SU-DHL-6 (cell line): Measurements from ENCODE around the gene MYT1.
"Not testable (repeated sequence)": the region's sequence is repeated elsewhere in the genome, so short reads cannot be mapped to it uniquely, and the experiment has no call there.

Experiments used
- H2AFZ ChIP-seq: fragments of 200-600 bp; sonication (generic); 2 replicates; pipeline ENCODE4 v1.6.1; 2014; ENCODE audit warnings: low read depth, mild to moderate bottlenecking, moderate library complexity, mixed read lengths, antibody characterized with exemption, low read length; ENCODE audit not compliant: severe bottlenecking
- H3F3A ChIP-seq: fragments of 200-600 bp; shearing (Covaris generic); 2 replicates; pipeline ENCODE4 v1.6.0; 2016; ENCODE audit warnings: antibody characterized with exemption, mild to moderate bottlenecking; ENCODE audit not compliant: insufficient read depth
- H3K27ac ChIP-seq: fragments of 200-600 bp; sonication (generic); 2 replicates; pipeline ENCODE4 v1.5.1; 2016; ENCODE audit warnings: low read depth, mild to moderate bottlenecking, low read length, moderate library complexity, mixed read lengths
- H3K27me3 ChIP-seq: fragments of 200-600 bp; sonication (generic), shearing (Covaris generic); 2 replicates; pipeline ENCODE4 v1.6.0; 2014; ENCODE audit warnings: mild to moderate bottlenecking, low read length
- H3K36me3 ChIP-seq: fragments of 200-600 bp; sonication (generic); 2 replicates; pipeline ENCODE4 v1.6.1; 2014; ENCODE audit warnings: mild to moderate bottlenecking, low read length, mixed read lengths
- H3K4me2 ChIP-seq: fragments of 300-600, 200-600 bp; shearing (Covaris generic), sonication (generic); 2 replicates; pipeline ENCODE4 v1.6.0; 2014; ENCODE audit warnings: low read length, low read depth, mild to moderate bottlenecking; ENCODE audit not compliant: poor library complexity, severe bottlenecking
- H3K4me3 ChIP-seq: fragments of 200-600 bp; sonication (generic); 2 replicates; pipeline ENCODE4 v1.5.1; 2014; ENCODE audit warnings: antibody characterized with exemption, low read length, mild to moderate bottlenecking, mixed read lengths; ENCODE audit not compliant: insufficient read depth, poor library complexity, severe bottlenecking
- H3K79me2 ChIP-seq: fragments of 200-600 bp; sonication (generic); 2 replicates; pipeline ENCODE4 v1.6.1; 2014; ENCODE audit warnings: mild to moderate bottlenecking, low read length, moderate library complexity; ENCODE audit not compliant: insufficient read depth
- H3K9ac ChIP-seq: fragments of 200-600 bp; sonication (generic); 2 replicates; pipeline ENCODE4 v1.7.0; 2014; ENCODE audit warnings: mild to moderate bottlenecking, low read length
- H3K9me2 ChIP-seq: fragments of 200-600 bp; sonication (generic); replicated peaks from 2 replicates; pipeline ENCODE4 v1.6.1; 2014; ENCODE audit warnings: low read length; ENCODE audit not compliant: insufficient read depth
- H3K9me3 ChIP-seq: fragments of 200-600 bp; sonication (generic); 2 replicates; pipeline ENCODE4 v1.6.1; 2014; ENCODE audit warnings: low read length, mixed read lengths; ENCODE audit not compliant: insufficient read depth
- H4K20me1 ChIP-seq: fragments of 200-600 bp; sonication (generic); 2 replicates; pipeline ENCODE4 v1.6.1; 2014; ENCODE audit warnings: low read depth, mild to moderate bottlenecking, antibody characterized with exemption, low read length, moderate library complexity, mixed read lengths
- EZH2phosphoT487 ChIP-seq: fragments of 200-600 bp; sonication (generic), shearing (Covaris generic); conservative IDR thresholded peaks from 2 replicates; pipeline ENCODE4 v1.6.1; 2018; ENCODE audit warnings: mild to moderate bottlenecking, antibody characterized with exemption, low read length, moderate library complexity, mixed read lengths
- TF ChIP-seq, protein P1 (sequence below): fragments of 200-600 bp; sonication (generic); IDR thresholded peaks from one replicate; pipeline ENCODE4 v1.5.1; 2017; ENCODE audit warnings: antibody characterized with exemption, mild to moderate bottlenecking, low read length, moderate library complexity; ENCODE audit not compliant: insufficient read depth, poor library complexity, severe bottlenecking

Gene MYT1

DNA sequence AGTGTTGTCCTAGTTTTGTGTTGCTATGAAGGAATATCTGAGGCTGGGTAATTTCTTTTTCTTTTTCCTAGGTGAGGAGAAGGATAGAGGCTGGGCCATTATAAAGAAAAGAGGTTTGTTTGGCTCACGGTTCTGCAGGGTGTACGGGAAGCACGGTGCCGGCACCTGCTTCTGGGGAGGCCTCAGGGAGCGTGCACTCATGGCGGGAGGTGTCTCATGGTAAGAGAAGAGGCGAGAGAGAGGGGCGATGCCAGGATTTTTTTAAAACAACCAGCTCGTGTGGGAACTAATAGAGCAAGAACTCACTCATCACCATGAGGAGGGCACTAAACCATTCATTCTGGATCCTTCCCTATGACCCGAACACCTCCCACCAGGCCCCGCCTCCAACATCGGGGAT is 42.7 kb upstream of the MYT1 start:
- Histone ChIP-seq H2AFZ (no peak overlapping the region), H3K4me3 (no peak overlapping the region), H3K9ac (no peak overlapping the region), H4K20me1 (no peaks in the 10 kb centered on the region), H3K4me2 (no peak overlapping the region), H3K36me3 (no peaks in the 10 kb centered on the region), H3K9me2 (no peaks in the 10 kb centered on the region), H3K9me3 (no peaks in the 10 kb centered on the region), H3K27me3 (no peaks in the 10 kb centered on the region), H3K27ac (no peak overlapping the region), H3F3A (no peaks in the 10 kb centered on the region), H3K79me2 (no peaks in the 10 kb centered on the region)
- TF ChIP-seq EZH2phosphoT487, result no peak
- TF ChIP-seq, protein P1, sequence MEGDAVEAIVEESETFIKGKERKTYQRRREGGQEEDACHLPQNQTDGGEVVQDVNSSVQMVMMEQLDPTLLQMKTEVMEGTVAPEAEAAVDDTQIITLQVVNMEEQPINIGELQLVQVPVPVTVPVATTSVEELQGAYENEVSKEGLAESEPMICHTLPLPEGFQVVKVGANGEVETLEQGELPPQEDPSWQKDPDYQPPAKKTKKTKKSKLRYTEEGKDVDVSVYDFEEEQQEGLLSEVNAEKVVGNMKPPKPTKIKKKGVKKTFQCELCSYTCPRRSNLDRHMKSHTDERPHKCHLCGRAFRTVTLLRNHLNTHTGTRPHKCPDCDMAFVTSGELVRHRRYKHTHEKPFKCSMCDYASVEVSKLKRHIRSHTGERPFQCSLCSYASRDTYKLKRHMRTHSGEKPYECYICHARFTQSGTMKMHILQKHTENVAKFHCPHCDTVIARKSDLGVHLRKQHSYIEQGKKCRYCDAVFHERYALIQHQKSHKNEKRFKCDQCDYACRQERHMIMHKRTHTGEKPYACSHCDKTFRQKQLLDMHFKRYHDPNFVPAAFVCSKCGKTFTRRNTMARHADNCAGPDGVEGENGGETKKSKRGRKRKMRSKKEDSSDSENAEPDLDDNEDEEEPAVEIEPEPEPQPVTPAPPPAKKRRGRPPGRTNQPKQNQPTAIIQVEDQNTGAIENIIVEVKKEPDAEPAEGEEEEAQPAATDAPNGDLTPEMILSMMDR, result no peak

DNA sequence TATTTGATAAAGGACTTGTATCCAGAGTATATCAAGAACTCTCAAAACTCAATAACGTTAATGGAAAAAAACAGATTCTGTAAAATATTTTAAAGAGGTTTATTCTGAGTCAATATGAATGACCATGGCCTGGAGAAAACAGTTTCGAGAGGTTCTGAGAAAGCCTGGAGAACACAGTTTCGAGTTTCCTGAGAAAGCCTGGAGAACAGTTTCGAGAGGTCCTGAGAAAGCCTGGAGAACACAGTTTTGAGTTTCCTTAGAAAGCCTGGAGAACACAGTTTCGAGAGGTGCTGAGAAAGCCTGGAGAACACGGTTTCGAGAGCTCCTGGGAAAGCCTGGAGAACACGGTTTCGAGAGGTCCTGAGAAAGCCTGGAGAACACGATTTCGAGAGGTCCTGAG is 41.3 kb upstream of the MYT1 start:
- H3F3A ChIP-seq, H3K9ac ChIP-seq, H4K20me1 ChIP-seq, H3K79me2 ChIP-seq, H3K9me2 ChIP-seq, H3K27me3 ChIP-seq, H3K4me2 ChIP-seq, H3K27ac ChIP-seq, H2AFZ ChIP-seq, H3K4me3 ChIP-seq, H3K9me3 ChIP-seq, H3K36me3 ChIP-seq: not testable (repeated sequence)

DNA sequence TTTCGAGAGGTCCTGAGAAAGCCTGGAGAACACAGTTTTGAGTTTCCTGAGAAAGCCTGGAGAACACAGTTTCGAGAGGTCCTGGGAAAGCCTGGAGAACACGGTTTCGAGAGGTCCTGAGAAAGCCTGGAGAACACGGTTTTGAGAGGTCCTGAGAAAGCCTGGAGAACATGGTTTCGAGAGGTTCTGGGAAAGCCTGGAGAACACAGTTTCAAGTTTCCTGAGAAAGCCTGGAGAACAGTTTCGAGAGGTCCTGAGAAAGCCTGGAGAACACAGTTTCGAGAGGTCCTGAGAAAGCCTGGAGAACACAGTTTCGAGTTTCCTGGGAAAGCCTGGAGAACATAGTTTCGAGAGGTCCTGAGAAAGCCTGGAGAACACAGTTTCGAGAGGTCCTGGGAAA is 40.7 kb upstream of the MYT1 start:
- H2AFZ ChIP-seq, H3K36me3 ChIP-seq, H3K4me3 ChIP-seq, H3K27me3 ChIP-seq, H3F3A ChIP-seq, H3K9me3 ChIP-seq, H3K4me2 ChIP-seq, H4K20me1 ChIP-seq, H3K79me2 ChIP-seq, H3K9ac ChIP-seq, H3K27ac ChIP-seq, H3K9me2 ChIP-seq: not testable (repeated sequence)

DNA sequence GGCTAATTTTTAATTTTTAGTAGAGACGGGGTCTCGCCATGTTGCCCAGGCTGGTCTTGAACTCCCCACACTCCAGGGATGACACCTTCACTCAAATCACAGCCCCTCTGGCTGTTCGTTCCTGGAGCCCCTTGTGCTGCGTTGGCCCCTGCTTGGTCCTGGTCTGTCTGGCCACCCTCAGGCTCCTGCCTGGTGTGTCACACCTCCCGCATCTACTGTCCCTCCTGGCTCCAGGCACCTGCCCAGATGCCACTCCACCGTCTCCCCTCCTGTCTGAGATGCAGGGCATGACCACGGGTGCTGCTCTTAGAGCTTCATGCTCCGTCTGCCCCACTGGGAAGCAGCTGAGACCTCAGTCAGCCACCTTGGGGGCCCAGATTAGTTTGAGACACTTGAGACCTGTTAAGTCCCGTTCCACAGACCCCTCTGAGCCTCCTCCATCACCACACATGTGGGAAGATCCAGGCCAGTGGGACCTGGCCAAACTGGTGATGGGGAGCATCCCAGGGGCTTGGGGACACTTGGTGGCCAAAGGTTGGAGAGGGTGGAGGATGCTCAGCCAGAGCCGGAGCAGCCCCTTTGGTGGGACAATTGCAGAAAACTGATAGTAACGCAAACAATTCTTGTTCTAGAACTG is 35.0 kb upstream of the MYT1 start:
- no peaks in the 10 kb centered on the region for H4K20me1 ChIP-seq
- TF ChIP-seq EZH2phosphoT487, result no peak
- TF ChIP-seq, protein P1, result no peak
- no peaks in the 10 kb centered on the region for H3K36me3 ChIP-seq

More for the DNA sequence above, 35.0 kb upstream of the MYT1 start:
- Histone ChIP-seq H3K9me2 (no peaks in the 10 kb centered on the region), H3K79me2 (no peaks in the 10 kb centered on the region), H3K4me2 (no peak overlapping the region), H3K4me3 (no peak overlapping the region), H3K27ac (no peak overlapping the region), H2AFZ (no peak overlapping the region), H3K27me3 (no peaks in the 10 kb centered on the region), H3K9ac (no peak overlapping the region), H3F3A (no peaks in the 10 kb centered on the region), H3K9me3 (no peaks in the 10 kb centered on the region)
